Stimulated activated CD8-positive, alpha-beta memory T cell treated with anti-CD3 and anti-CD28 coated beads, Interleukin-7, amount 100 ng/mL, for 4 hours (primary cell): ENCODE measurements around the gene DCP2.

Experiments used
- DNase-seq, 2 donors: peaks; one replicate each; pipeline ENCODE4 v3.0.0-alpha.2; 2020; ENCODE audit warnings: low read depth in 2 of 2

DCP2 gene

GRCh38 chr5:113044776-113045465 lies 68.3 kb downstream of the DCP2 start:
- DNase-seq: no peak

DNA sequence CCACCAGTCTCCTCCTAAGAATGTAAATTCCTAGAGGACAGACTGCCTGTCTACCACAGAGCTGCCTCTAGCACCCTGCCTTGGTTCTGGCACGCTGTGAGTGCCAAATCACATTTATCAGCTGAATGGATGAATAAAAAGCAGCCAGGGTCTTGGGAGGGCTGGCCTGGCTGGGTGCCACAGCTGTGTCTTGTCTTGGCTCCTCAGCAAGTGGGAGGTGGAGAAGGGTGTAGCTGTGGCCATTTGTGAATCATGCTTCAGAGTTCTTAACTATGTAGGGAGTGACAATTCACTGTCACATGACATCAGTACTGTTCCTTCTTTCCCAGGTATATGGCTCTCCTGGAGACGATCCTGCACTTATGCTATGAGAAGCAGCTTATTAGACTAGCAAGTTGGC lies 70.6 kb downstream of the DCP2 start:
- no peak for DNase-seq

DNA sequence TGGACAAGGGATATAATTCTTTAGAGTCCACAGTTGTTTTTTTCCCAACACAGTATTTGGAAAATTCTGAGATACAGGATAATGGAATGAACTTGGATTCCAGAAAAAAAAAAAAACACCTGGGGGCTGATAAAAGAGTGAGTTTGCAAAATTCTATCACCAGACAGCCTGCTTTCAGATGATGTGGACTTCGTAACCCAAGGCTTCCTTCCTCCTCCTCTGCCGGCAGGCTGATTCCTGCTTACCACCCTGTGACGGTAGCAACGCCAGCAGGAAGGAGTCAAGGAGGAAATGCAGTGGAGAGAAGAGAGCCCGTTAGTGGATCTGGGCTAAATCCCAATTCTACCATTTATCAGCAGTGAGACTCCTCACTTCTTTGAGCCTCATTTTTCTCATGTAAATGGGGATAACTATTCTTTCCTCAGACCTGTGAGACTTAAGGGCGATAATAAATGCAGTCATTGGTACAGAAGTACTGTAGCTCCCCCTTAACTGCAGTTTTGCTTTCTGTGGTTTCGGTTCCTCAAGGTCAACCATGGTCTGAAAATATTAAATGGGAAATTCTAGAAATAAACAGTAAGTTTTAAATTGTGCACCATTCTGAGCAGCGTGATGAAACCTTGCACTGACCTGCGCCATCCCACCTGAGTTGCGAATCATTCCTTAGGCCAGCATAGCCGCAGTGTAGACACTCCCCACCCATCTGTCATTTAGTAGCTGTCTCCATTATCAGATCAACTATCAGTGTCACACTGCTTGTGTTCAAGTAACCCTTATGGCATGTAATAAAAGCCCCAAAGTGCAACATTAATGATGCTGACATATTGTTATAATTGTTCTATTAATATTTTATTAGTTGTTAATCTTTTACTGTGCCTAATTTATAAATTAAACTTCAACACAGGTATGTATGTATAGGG lies 71.4 kb downstream of the DCP2 start:
- DNase-seq: no peak

DNA sequence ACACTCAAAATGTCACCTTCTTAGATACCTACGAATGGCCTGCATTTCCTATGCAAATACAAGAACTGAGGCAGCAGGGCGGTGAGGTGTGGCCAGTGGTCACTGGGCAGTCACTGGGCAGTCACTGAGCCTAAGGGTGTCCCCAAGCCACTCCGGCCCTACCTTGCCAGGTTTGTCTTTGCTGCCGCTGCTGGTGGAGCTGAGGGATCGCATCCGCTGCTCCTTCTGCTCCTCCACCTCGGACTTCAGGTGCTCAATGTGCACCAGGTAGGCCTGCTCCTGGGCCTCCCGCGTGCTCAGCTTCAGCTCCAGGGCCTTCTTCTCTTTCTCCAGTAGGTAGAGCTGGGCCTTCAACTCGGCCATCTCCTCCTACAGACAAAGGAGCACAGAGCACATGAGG lies 72.3 kb downstream of the DCP2 start:
- no peak for DNase-seq

DNA sequence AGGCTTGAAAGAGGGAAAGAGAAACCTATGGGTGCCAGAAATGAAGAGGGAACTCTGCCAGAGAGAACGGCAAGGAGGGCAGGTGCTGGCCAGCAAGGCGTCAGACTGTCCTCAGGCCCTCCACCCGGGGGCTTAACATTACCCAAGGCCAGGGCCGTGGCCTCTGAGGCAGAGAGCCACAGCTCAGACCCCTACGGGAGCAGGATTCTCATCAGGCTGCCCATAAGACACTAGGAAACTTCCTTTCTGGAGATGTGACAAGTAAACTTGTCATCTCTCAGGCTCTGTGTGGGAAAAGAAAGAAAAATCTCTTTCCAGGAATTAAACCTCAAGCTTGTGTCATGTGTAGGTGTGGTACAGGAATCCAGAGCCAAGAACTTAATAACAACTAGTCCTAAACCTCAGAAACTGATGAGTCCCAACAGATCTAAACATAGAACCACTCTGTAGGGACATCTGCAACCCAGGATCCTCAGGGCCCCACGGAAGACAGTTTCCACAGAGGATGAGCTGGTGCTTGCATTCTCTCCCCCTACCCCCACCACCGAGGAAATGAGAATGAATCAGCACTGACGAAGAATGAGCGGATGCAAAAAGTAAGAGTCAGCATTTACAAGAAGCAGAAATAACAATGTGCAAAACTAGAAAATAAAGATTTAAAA lies 74.3 kb downstream of the DCP2 start:
- no peak for DNase-seq

DNA sequence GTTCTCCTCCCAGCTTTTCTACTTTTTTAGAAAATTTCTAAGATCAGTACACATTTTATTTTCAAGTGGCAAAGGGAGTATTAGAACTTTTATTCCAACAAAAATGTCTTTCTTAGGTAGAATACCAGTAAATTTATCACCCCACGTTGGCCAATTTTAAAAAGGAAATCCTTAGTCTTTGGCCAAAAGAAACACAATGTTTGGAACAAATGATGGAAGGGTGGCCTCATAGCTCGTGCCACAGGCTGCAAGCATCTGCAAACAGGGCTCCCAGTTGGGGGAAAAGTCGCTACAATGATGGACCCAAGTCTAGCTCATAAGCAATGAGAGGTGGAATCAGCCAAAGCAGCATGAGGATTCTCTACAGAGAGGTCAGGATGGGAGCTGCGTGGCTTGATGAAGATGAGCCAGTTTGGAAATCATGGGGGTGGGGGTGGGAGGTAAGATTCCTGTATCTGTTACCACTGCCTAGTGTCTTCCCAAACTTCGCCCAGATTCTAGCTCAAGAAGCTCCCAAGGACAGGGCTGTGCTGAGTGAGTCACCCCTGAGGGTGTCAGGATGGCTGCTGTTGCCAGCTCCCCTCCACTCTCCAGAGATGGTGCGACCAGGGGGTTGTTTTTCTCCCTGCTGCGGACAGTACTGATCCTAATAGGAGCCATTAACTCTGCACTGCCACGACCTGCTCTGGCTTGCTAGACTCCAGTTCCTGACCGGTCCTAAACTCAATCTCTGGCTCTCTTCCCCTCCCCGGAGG lies 75.6 kb downstream of the DCP2 start:
- DNase-seq: no peak

- no peak for DNase-seq
Measured at GRCh38 chr5:113053511-113053995, 77.0 kb downstream of the DCP2 start.

DNA sequence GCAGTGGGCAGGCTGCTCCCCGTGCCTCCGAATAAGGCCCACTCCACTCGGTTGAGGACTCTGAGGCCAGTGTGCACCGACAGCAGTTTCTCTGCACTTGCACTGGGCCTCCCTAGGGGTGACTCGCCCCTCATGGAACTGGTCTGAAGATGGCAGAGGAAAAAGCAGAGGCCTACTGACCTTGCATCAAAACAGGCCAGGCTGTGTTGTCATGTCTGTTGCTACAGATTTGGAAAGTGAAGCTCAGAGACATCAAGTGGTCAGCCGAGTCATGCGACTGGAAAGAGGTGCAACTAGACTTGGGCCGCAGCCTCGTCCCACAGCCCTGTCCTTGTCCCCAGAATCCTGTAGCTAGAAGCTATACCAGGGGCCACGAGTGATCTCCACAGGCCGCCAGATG lies 78.3 kb downstream of the DCP2 start:
- no peak for DNase-seq

DNA sequence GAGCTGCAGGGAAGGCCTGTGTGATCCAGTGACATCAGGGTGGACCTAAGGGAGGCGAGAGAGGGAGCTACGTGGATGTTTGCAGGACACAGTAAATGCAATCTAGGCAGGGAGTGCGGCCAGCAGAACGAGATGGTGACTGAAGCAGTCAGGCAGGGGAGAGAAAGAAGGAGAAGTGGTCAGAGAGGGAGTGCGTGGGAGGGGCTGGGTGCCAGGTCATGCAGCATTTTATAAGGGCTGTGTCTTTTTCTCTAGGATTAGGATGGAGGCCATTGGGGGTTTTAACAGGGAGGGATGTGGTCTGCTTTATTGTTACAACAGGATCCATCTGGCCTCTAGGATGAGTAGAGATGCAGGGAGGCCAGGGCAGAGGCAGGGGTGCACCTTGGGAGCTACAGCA lies 80.4 kb downstream of the DCP2 start:
- no peak for DNase-seq

DNA sequence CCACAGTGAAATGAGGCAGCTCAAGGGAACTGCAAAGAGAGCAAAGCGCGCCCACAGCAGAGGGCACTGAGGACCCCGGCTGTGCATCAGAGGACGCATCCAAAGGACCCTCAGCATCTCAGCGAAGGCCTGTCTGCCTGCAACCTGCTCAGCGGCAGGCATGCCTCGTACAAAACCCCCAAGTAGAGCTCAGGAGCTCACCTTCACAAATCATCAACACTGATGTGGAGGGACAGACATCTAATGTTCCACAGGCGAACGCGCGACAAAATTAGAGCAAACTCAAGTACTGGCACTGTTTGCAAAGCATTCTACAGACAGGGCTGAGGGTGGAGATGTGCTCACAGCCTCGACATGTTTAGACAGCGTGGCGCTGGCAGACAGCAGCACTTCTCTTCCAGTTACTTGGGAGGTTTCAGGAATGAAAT lies 81.0 kb downstream of the DCP2 start:
- DNase-seq: no peak

DNA sequence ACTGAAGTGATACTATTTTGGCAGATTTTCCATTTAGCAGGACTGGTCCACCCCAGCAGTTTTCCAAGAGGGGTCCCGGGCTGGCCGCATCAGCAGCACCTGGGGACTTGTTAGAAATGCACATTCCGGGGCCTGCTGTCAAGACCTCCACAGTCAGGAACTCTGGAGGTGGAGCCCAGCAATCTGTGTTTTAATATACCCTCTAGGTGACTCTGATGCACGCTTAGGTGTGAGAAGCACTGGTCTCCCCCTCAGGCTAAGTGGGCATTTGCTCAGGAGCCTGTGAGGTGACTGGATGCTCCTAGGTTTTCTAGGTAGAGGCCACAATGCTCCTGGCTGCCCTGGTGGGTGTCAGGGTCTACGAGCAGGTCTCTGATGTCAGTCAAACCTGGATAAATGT lies 81.7 kb downstream of the DCP2 start:
- DNase-seq: no peak

DNA sequence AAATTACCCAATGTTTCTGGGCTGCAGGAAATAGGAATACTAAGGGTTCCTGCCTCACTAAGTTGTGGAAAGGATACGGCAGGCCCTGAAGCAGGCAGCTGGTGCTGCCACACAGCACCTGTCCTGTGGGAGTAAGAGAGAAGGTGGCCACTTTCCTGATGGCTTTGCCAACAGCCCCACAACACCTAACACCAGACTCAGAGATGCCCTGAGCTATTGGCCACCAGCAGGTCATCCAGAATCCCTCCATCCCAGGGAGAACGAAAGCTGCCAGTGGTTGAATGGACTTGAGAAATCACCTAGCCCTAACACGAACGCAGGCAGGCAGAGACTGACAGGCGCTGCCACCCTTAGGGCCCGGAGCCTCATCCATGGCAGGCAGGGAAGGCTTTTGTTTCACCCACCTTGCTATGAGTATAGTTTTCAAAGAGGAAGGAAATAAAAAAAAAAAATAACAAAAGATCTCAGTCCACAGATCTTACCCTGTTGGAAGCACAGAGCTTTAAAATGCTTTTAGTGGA lies 82.2 kb downstream of the DCP2 start:
- DNase-seq: no peak

DNA sequence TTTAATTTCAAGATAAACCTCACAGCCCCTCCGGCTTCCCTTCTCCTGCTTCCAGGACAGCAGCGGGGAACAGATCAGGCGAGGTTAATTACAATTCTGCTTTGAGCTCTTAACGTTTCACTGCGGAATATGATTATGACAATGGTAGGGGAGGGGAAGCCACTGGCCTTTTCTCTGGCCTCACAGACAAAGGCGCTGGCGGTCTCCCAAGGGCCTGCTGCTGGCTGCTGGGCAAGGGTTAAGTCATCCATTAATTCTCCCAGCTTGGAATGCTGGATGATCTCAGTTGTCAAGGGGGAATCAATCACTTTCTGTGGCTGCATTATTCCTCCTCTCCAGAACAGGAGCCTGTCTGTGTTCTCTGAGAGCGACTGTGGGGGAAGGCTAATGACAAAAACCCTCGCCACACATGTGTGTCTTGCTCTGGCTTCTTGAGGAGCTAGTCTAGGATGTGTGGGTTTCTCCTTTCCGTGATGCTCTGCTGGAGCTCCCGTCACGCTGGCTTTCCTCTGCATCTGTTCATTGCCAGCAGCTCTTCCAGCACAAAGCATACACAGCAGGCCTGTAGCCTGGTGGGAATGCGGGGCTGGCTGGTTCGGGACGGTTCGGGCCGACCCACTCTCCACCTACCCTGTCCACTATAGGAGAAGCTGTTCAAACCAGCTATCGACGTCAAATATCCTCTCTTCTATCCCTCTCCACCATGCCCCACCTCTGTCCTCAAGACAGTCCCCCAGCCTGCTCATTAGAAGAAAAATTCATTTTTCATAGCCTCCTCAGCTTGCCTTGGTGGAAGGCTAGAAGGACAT lies 82.8 kb downstream of the DCP2 start:
- DNase-seq: no peak

- DNase-seq: no peak
Measured at GRCh38 chr5:113060408-113061025, 83.9 kb downstream of the DCP2 start.

DNA sequence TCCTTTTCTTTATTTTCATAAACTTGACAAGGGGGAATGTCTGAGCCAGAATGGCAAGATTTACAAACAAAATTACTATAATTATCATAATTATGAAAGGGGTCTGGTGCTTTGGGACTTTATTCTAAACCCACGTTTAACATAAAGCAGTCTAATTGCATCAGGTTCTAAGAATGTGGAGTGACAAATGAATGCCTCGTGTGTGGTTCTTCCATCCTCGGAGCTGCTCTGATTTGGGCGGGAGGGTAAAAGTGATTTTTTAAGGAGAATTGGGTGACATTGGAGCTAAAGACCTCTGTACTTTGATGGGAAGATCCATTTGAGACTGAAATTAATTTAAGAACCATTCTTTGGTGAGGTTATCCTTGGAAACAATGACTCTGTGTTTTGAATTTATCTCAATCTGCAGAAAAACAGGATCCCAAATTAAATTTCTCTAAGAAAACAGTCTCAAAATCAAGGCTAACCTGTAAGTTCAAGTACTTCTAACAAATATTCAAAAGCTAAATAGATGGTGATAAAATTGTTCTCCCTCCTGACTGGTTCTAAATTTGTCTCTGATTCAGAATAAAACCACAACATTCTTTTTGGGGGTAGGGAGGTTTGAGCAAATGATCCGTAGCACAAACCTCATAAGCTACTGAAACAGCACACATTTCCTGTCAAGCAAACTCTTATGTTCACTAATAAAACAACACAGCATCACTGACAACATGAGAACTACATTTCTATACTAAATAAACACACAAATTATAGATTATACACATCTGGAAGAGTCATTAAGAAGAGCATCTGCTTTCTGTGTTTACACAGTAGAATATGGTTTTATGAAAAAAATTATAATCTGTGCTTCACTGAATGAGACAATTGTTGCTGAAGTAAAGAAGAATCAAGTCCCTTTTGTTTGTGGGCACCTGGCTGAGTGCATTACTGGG lies 85.5 kb downstream of the DCP2 start:
- no peak for DNase-seq

DNA sequence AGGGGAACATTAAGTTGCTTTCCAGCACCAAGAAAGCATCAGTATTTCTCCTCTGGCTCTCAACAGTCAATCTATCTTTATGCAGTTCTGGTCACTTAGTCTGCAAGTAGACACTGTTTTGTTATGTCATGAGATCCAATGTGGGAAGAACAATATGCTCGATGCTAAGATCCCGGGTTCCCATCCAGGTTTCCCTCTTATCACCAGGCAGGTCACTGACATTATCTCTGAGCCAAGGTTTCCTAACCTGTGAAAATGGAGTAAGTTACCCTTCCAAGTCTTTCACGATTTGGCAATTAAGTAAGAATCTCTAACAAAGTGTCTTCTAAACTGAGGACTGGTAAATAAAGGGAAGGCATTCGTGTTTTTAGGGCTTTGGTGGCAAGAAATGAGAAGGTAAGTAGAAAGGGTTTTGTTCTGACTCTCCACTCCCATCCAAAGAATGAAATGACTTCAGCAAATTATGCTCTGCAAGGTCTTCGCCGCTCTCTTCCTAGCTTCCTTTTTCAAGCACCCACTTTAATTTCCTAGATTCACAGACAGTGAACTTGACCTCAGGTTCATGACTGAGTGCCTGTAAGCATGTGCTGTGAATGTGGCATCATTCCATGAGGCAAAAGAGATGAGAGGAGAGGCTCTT lies 86.4 kb downstream of the DCP2 start:
- no peak for DNase-seq

DNA sequence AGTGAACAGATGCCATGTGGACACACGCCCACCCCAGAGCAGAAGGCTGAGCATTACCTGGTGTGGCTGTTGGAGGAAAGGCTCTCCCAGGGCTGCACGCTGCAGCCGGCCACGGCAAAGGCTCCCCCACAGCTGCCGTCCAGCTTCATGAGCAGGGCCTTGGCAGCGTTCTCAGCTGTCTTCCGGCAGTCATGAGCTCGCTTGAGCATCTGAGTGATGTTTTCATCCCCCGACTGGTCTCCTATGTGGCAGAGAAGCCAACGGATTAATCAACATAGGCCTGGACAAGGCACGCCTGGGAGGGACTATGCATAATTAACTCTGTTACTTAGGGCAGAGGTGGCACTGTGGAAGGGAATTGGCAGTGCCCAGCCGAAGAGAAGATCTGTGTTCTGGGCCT lies 87.3 kb downstream of the DCP2 start:
- DNase-seq: no peak

GRCh38 chr5:113064806-113065205 lies 88.2 kb downstream of the DCP2 start:
- DNase-seq: no peak

DNA sequence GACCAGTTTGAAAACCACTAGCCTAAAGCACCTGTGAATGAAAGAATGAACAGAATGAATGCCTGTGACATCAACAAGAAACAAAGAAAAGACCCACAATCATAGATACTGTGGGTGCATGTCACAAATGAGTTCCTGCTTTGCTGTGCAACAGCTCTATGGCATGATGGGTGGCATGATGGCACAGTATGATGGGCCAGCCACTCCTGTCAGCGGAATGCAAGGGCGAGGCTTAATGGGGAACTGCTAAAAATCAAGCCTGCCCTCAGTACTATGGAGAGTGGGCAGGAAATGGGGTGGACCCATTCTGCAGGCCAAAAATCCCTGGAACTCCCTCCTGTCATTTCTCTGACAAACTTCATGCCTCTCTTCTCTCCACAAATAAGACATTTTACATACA lies 89.0 kb downstream of the DCP2 start:
- no peak for DNase-seq
